Stomach (tissue), 4 donors: ENCODE measurements around the gene MALT1.

Experiments used
- POLR2A ChIP-seq, 4 donors: fragments of 450-650 bp; IDR thresholded peaks; one replicate each; pipeline ENCODE4 v1.6.1; 2016; ENCODE audit warnings: antibody characterized with exemption in 4 of 4, control low read depth in 2 of 4, mild to moderate bottlenecking in 1 of 4, moderate library complexity in 1 of 4
- POLR2AphosphoS5 ChIP-seq, 3 donors: sonication (generic); formaldehyde crosslinking; IDR thresholded peaks; one replicate each; pipeline ENCODE4 v1.6.1; 2016; ENCODE audit warnings: antibody characterized with exemption in 3 of 3
- TF ChIP-seq, protein P1 (sequence below), 7 experiments: fragments of 450-650 bp in 4 of 7; fragments of 200-600 bp in 3 of 7; sonication (generic) in 3 of 7; IDR thresholded peaks; one replicate each; pipeline ENCODE4 v1.5.1; 2016 to 2019; ENCODE audit warnings: antibody characterized with exemption in 7 of 7, control low read depth in 2 of 7, mild to moderate bottlenecking in 1 of 7

DNA sequence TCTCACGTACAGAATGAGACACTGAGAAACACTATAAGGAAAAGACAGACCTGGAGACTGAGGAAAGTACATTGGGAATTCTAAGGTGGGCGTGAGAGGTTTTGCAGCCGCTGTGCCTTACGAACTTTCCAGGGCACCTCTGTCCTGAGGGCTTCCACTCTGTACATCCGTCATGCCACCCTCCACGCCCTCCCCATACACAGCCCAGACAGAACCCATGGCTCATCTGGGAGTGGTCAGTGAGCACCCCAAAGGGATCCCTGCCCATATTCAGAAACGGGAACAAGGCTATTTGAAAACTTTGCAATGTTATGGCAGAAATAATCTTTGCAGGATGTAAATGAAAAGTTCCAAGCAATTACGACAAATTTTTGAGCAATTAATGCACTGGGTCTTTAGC lies 98.1 kb downstream of the MALT1 start:
- TF ChIP-seq POLR2A (IDR thresholded peaks at IDR 0.05) (no peak), POLR2AphosphoS5 (IDR thresholded peaks at IDR 0.05) (no peak)
- TF ChIP-seq, protein P1, sequence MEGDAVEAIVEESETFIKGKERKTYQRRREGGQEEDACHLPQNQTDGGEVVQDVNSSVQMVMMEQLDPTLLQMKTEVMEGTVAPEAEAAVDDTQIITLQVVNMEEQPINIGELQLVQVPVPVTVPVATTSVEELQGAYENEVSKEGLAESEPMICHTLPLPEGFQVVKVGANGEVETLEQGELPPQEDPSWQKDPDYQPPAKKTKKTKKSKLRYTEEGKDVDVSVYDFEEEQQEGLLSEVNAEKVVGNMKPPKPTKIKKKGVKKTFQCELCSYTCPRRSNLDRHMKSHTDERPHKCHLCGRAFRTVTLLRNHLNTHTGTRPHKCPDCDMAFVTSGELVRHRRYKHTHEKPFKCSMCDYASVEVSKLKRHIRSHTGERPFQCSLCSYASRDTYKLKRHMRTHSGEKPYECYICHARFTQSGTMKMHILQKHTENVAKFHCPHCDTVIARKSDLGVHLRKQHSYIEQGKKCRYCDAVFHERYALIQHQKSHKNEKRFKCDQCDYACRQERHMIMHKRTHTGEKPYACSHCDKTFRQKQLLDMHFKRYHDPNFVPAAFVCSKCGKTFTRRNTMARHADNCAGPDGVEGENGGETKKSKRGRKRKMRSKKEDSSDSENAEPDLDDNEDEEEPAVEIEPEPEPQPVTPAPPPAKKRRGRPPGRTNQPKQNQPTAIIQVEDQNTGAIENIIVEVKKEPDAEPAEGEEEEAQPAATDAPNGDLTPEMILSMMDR (IDR thresholded peaks at IDR 0.05): no peak
